ENCODE data around the gene LY86.

- TF ChIP-seq CTCF (IDR thresholded peaks at IDR 0.05) = no peak
- no peak for TF ChIP-seq POLR2AphosphoS5 (IDR thresholded peaks at IDR 0.05)
- no peak for TF ChIP-seq POLR2A (IDR thresholded peaks at IDR 0.05)
Observed at GRCh38 chr6:6570929-6571671, 17.4 kb upstream of the LY86 start.

All from upper lobe of left lung (tissue), 4 donors.